ENCODE measurements around the gene FSTL5.

DNA sequence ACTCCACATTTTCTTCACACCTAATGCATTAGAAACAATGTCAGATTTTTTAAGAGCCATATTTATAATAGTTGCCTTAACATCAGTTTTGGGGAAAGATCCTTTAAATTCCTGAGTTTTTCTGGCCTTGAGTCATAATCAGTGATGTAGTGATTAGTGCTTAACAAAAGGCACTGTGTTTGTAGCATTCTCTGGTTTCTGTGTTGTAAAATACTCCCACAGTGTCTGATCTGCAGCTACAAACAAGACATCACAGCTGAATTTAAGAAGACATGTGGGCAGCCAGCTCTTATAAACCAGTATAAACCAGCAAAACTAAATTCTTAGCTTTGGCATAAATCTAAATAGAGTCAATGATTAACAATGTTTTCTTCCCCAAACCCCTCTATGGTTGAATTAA lies 233.8 kb downstream of the FSTL5 start:
- TF ChIP-seq, protein P1, sequence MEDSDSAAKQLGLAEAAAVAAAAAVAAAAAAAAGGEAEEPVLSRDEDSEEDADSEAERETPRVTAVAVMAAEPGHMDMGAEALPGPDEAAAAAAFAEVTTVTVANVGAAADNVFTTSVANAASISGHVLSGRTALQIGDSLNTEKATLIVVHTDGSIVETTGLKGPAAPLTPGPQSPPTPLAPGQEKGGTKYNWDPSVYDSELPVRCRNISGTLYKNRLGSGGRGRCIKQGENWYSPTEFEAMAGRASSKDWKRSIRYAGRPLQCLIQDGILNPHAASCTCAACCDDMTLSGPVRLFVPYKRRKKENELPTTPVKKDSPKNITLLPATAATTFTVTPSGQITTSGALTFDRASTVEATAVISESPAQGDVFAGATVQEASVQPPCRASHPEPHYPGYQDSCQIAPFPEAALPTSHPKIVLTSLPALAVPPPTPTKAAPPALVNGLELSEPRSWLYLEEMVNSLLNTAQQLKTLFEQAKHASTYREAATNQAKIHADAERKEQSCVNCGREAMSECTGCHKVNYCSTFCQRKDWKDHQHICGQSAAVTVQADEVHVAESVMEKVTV (CRISPR knock-in tag; IDR thresholded peaks at IDR 0.05) = no peak
- no peak for TF ChIP-seq CHD2 (IDR thresholded peaks at IDR 0.05; ENCODE audit: low read depth, low read length)
- TF ChIP-seq MYC (IDR thresholded peaks at IDR 0.05; ENCODE audit: low read depth, low read length) = no peak
- TF ChIP-seq MYC (CRISPR knock-in tag; IDR thresholded peaks at IDR 0.05; ENCODE audit: borderline replicate concordance, low read depth) = no peak
- no peak for TF ChIP-seq PURB (CRISPR knock-in tag; IDR thresholded peaks at IDR 0.05; ENCODE audit: low read depth)
- TF ChIP-seq, protein P2, sequence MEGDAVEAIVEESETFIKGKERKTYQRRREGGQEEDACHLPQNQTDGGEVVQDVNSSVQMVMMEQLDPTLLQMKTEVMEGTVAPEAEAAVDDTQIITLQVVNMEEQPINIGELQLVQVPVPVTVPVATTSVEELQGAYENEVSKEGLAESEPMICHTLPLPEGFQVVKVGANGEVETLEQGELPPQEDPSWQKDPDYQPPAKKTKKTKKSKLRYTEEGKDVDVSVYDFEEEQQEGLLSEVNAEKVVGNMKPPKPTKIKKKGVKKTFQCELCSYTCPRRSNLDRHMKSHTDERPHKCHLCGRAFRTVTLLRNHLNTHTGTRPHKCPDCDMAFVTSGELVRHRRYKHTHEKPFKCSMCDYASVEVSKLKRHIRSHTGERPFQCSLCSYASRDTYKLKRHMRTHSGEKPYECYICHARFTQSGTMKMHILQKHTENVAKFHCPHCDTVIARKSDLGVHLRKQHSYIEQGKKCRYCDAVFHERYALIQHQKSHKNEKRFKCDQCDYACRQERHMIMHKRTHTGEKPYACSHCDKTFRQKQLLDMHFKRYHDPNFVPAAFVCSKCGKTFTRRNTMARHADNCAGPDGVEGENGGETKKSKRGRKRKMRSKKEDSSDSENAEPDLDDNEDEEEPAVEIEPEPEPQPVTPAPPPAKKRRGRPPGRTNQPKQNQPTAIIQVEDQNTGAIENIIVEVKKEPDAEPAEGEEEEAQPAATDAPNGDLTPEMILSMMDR (IDR thresholded peaks at IDR 0.05 in 2 of 3, conservative IDR thresholded peaks at IDR 0.05 in 1 of 3; ENCODE audit: insufficient read depth in 2 of 3, low read depth in 1 of 3, low read length in 3 of 3) = no peak
- no peak for TF ChIP-seq ZNF282 (CRISPR knock-in tag; IDR thresholded peaks at IDR 0.05)
- no peak for TF ChIP-seq EP300 (IDR thresholded peaks at IDR 0.05; ENCODE audit: low read length)
- TF ChIP-seq LARP7 (IDR thresholded peaks at IDR 0.05) = no peak
